HG02852 (cell line): Measurements from ENCODE around the gene SNAP47.

Source experiments
- ATAC-seq: cut with Tn5 transposase; IDR thresholded peaks from one replicate; pipeline ENCODE4 v1.9.1; 2021; ENCODE audit warnings: mild to moderate bottlenecking, moderate library complexity; ENCODE audit not compliant: unreplicated experiment

Gene SNAP47

GRCh38 chr1:227767401-227768124, 32.3 kb downstream of the SNAP47 start:
- no peak for ATAC-seq

DNA sequence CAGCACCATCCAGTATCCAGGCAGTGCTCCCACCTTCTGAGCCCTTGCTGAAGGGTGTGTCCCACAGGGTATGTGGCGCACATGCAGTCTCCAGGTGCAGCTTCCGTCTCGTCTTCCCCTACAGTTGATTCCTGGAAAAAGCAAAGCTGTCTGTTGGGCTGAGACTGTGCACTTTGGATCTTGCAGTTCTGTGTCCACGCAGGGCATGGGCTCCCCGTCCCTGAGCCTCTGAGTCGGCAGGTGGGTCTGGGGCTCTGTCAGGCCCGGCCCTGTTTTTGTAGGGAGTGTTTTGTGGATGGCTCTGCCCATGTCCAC, 32.8 kb downstream of the SNAP47 start:
- ATAC-seq: no peak

DNA sequence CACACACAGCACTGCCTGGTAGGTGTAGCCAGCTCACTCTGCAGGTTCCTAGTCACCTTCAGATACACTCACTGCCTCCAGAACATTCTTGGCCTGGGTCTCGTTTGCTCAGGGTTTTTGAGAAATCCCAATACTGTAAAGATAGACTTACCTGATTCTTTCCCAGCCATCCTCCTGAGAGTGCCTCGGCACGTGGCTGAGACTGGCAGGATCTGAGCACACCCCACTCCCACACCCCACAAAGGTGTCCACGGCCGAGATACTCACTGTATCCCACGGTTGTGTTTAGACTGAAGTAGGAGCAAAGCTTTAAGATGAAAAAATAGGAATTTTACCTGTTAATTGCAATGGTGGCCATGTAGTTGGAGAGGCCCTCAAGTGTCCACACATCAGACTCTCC, 33.4 kb downstream of the SNAP47 start:
- ATAC-seq: no peak

DNA sequence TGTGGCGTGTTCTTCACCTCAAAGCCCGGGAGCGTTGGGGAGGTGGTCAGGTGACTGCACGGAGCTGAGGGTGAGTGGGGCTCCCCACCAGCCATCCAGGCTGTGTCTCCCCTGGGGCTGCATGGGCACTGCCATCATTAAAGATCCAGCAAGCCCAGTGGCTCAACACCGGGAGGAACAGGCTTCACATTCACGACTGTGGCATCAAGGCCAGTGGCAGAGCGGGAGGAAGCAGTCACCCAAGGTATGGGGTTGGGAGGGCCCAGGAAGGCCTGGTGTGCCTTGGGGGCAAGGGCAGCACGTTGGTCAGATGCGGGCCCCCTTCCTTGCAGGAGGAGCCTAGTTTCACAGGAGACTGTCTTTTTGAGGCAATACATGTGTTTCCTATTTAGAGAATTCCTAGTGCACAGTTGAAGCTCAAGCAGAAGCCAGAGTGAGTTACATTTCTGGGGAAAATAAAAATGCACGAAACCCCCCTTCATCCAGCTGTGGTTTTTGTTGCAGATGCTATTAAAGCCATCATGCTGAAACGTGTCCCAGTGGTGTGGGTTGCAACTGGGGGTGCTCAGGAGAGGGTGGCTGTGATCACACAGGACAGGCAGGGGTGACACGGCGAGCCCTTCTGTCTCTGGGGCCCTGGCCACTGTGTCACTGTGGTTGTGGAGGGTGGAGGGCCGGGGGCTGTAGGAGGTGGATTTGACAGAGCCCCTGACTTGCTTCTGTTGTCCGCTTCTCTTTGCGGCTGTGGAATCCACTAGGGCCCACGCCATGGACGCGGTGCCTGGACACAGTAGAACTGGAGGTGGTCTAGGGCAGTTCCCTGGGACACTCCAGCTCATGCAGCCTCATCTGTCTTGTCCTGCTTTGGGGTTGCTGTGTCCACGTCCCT, 34.1 kb downstream of the SNAP47 start:
- no peak for ATAC-seq

DNA sequence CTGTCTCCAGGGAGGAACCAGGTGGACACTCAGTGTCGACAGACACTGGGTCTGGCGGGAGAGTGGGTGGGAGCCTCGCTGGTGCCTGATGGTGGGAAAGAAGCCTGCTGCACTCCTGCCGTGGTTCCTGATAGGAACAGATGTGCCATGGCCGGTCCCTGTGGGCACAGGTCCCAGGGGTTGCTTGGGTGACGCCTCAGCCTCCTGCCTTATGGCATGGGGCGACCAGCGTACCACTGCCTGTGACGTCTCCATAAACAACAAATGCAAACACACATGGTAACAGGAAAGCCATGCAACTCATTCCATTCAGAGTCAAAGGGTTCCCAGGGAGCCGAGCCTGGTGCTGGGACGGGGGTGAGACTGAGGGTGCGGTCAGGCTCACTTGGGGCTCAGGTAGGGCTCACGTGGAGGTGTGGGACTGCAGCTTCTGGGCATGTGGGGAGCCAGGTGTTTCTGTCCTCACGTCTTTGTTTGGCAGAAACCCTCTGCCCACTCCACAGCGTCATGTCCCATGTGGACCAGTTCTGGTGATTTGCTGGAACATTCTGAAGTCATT, 34.8 kb downstream of the SNAP47 start:
- ATAC-seq: no peak

DNA sequence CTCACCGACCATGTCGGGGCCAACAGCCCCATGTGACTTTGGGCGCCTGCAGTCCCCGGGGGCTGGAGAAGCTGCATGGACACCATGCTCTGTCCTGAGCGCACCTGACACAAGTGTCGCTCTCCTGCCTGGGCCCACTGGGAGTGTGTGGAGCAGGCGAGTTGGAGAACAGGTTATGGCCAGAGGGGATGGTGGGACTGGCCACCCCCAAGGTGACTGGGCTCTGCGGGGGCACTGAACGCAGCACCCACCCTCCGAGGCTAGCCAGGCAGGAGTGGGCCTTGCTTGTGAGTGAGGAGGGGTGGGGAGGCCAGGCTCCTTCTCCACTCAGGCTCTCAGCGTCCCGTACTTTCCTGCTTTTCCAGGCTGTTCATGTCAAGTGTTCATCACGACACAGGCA, 35.6 kb downstream of the SNAP47 start:
- no peak for ATAC-seq

DNA sequence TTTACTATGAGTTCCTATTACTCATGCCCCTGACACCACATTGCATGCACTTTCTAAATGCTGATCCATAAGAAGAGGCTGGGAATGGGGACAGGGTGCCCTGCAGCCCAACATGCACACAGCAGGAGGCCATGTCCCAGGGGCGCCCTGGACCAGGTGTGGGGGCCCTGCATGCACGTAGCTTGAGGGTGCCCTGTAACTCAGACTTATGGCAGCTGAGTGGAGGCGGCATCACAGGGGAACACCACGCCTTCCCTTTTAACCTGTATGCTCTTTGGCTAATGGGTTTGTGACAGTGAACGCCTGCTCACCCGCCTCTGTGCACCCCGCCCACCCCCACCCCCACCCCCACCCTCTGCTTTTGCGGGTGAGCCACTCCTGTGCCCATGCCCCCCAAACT, 36.1 kb downstream of the SNAP47 start:
- ATAC-seq: no peak

GRCh38 chr1:227771771-227772170, 36.5 kb downstream of the SNAP47 start:
- no peak for ATAC-seq

GRCh38 chr1:227773558-227773957, 38.3 kb downstream of the SNAP47 start:
- no peak for ATAC-seq

GRCh38 chr1:227774051-227774731, 39.0 kb downstream of the SNAP47 start:
- no peak for ATAC-seq

GRCh38 chr1:227774821-227775661, 39.8 kb downstream of the SNAP47 start:
- ATAC-seq: no peak

- no peak for ATAC-seq
Measured at GRCh38 chr1:227775841-227776240, 40.6 kb downstream of the SNAP47 start.

- ATAC-seq: no peak
Measured at GRCh38 chr1:227776331-227776771, 41.1 kb downstream of the SNAP47 start.

DNA sequence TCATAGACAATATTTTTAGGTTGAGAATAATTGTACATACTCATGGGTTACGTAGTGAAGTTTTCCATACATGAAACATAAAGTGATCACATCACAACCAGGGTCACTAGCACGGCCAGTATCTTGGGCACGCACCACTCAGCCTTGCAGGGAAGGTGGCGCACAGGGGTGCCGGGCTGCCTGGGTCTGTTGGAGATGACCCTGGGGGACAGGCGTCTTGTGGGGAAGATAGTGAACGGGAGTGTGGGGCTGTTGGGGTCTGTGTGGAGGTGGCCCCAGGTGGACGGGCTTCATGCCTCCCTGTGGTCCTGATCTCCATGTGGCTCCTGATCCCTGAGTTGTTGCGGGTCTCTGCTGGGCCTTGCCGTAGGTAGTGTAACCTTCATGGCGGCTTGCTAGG, 41.9 kb downstream of the SNAP47 start:
- ATAC-seq: no peak

GRCh38 chr1:227777646-227778045, 42.4 kb downstream of the SNAP47 start:
- no peak for ATAC-seq

DNA sequence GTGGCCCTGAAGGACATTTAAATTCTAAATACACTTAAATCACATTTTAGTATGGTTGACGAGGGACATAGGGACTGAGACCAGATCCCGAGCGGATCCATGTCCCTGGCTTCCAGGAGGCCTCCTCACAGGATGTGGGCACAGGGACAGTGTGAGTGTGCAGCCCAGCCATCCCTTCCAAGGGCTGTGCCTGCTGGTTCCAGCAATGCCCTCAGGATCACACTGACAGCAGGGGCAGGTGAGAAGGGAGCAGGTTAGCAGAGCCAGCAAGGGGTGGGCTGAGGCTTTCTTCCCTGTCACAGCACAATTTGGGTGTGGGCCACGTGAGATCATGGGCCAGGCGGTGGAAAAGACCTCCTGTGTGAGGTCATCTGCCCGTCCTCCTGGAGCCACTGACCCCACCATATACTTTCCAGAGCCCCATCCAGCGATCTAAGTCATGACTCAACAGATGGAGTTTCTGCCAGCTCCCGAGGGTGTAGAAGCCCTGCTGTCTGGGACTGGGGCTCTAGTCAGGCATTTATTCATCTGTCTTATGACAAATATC, 43.2 kb downstream of the SNAP47 start:
- ATAC-seq: no peak

GRCh38 chr1:227779021-227779441, 43.8 kb downstream of the SNAP47 start:
- ATAC-seq: no peak

GRCh38 chr1:227779685-227780084, 44.5 kb downstream of the SNAP47 start:
- no peak for ATAC-seq

GRCh38 chr1:227780101-227781044, 45.1 kb downstream of the SNAP47 start:
- ATAC-seq: no peak
